Trophoblast cell (in vitro differentiated cells and primary cell): ENCODE results near the gene EOMES.

ENCODE experiments used
- DNase-seq, 2 donors: peaks; one replicate each; pipeline ENCODE4 v3.0.0-alpha.2; 2016
- H2AFZ ChIP-seq: 2 replicates; pipeline ENCODE4 v1.6.1; 2013; ENCODE audit warnings: low read length, moderate library complexity, mild to moderate bottlenecking; ENCODE audit not compliant: insufficient read depth, poor library complexity
- H2AK5ac ChIP-seq: 2 replicates; pipeline ENCODE4 v1.6.1; 2013; ENCODE audit warnings: mild to moderate bottlenecking, low read length
- H2BK120ac ChIP-seq: 2 replicates; pipeline ENCODE4 v1.6.1; 2013; ENCODE audit warnings: low read length, mild to moderate bottlenecking, moderate library complexity; ENCODE audit not compliant: insufficient read depth, poor library complexity
- H2BK12ac ChIP-seq: 2 replicates; pipeline ENCODE4 v1.6.1; 2013; ENCODE audit warnings: mild to moderate bottlenecking, low read length, moderate library complexity
- H2BK5ac ChIP-seq: 2 replicates; pipeline ENCODE4 v1.6.1; 2013; ENCODE audit warnings: low read length, low read depth, moderate library complexity, mild to moderate bottlenecking; ENCODE audit not compliant: poor library complexity
- H3K14ac ChIP-seq: 2 replicates; pipeline ENCODE4 v1.6.1; 2013; ENCODE audit warnings: mild to moderate bottlenecking, low read length
- H3K18ac ChIP-seq: 2 replicates; pipeline ENCODE4 v1.6.1; 2013; ENCODE audit warnings: mild to moderate bottlenecking, low read length
- H3K23ac ChIP-seq: 2 replicates; pipeline ENCODE4 v1.6.1; 2013; ENCODE audit warnings: low read length
- H3K27ac ChIP-seq: 2 replicates; pipeline ENCODE4 v1.5.1; 2013; ENCODE audit warnings: low read depth, mild to moderate bottlenecking, inconsistent platforms, low read length, moderate library complexity
- H3K27me3 ChIP-seq: 2 replicates; pipeline ENCODE4 v1.6.1; 2013; ENCODE audit warnings: inconsistent platforms, mild to moderate bottlenecking, low read length, moderate library complexity; ENCODE audit not compliant: insufficient read depth
- H3K36me3 ChIP-seq, 2 experiments: 1 replicate in 1 of 2; 2 replicates in 1 of 2; pipeline ENCODE4 v1.6.1; 2013; ENCODE audit warnings: low read length in 2 of 2, mild to moderate bottlenecking in 2 of 2, moderate library complexity in 1 of 2; ENCODE audit not compliant: insufficient read depth in 2 of 2, control insufficient read depth in 1 of 2
- H3K4ac ChIP-seq: 2 replicates; pipeline ENCODE4 v1.6.1; 2013; ENCODE audit warnings: low read depth, mild to moderate bottlenecking, low read length, moderate library complexity
- H3K4me1 ChIP-seq, 2 experiments: 1 replicate in 1 of 2; 2 replicates in 1 of 2; pipeline ENCODE4 v1.6.1; 2013; ENCODE audit warnings: low read length in 2 of 2, mild to moderate bottlenecking in 2 of 2, moderate library complexity in 1 of 2; ENCODE audit not compliant: insufficient read depth in 2 of 2, control insufficient read depth in 1 of 2
- H3K4me2 ChIP-seq: 2 replicates; pipeline ENCODE4 v1.6.1; 2013; ENCODE audit warnings: inconsistent platforms, mild to moderate bottlenecking, low read length, moderate library complexity
- H3K4me3 ChIP-seq: 2 replicates; pipeline ENCODE4 v1.5.1; 2013; ENCODE audit warnings: mild to moderate bottlenecking, low read depth, low read length, inconsistent platforms
- H3K79me1 ChIP-seq: one replicate; pipeline ENCODE4 v1.6.1; 2013; ENCODE audit warnings: low read length
- H3K79me2 ChIP-seq: 2 replicates; pipeline ENCODE4 v1.6.1; 2013; ENCODE audit warnings: low read length, mild to moderate bottlenecking; ENCODE audit not compliant: control insufficient read depth, insufficient read depth, poor library complexity
- H3K9ac ChIP-seq: 2 replicates; pipeline ENCODE4 v1.6.1; 2013; ENCODE audit warnings: mild to moderate bottlenecking, low read length
- H3K9me3 ChIP-seq: 2 replicates; pipeline ENCODE4 v1.6.1; 2013; ENCODE audit warnings: low read depth, mild to moderate bottlenecking, control low read depth, inconsistent platforms, low read length; ENCODE audit not compliant: insufficient read depth
- H4K12ac ChIP-seq: 2 replicates; pipeline ENCODE4 v1.6.1; 2013; ENCODE audit warnings: low read depth, mild to moderate bottlenecking, low read length, moderate library complexity
- H4K8ac ChIP-seq: 2 replicates; pipeline ENCODE4 v1.6.1; 2013; ENCODE audit warnings: low read depth, mild to moderate bottlenecking, low read length, moderate library complexity
- H4K91ac ChIP-seq: one replicate; pipeline ENCODE4 v1.6.1; 2013; ENCODE audit warnings: low read depth, mild to moderate bottlenecking, low read length, moderate library complexity
- WGBS: extraction: QIAGEN DNeasy Blood & Tissue Kit; methylation state at CpG from one replicate; pipeline ENCODE4 v1.1.7; 2013; ENCODE audit warnings: missing lambda C conversion rate; ENCODE audit not compliant: insufficient read length, insufficient coverage; ENCODE audit errors: extremely low coverage; 5-methylcytosine and 5-hydroxymethylcytosine counted together

The EOMES gene

DNA sequence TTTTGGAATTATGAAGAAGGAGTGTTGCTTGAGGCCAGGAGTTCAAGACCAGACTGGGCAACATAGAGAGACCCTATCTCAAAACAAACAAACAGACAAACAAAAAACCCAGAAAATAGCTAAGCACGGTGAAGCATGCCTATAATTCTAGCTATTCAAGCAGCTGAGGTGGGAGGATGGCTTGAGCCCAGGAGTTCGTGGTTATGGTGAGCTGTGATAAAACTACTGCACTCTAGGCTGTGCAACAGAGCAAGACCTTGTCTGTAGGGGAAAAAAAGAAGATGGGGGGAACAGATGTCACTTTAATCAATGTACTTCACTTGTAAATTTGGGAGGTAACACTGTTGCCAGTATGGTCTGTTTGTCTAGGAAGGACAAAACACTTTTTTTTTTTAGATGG is 18.7 kb upstream of the EOMES start:
- H2BK5ac ChIP-seq: no peak overlapping the region
- H3K79me2 ChIP-seq: no peaks in the 10 kb centered on the region
- no peak overlapping the region for H3K4me2 ChIP-seq
- no peaks in the 10 kb centered on the region for H3K36me3 ChIP-seq
- no CpG with 5 or more reads among the region's 2 CpGs for WGBS
- no peak overlapping the region for H2BK120ac ChIP-seq
- no peak for DNase-seq
- H4K12ac ChIP-seq: no peak overlapping the region
- H3K18ac ChIP-seq: no peak overlapping the region
- no peak overlapping the region for H2AFZ ChIP-seq
- no peak overlapping the region for H3K9ac ChIP-seq
- no peaks in the 10 kb centered on the region for H3K27me3 ChIP-seq
- H3K27ac ChIP-seq: no peak overlapping the region
- H3K23ac ChIP-seq: no peak overlapping the region
- H4K8ac ChIP-seq: no peak overlapping the region
- H3K14ac ChIP-seq: no peak overlapping the region
- H2AK5ac ChIP-seq: no peak overlapping the region
- H3K79me1 ChIP-seq: no peaks in the 10 kb centered on the region
- H3K4me1 ChIP-seq: no peaks in the 10 kb centered on the region
- no peak overlapping the region for H3K4ac ChIP-seq
- no peak overlapping the region for H2BK12ac ChIP-seq
- no peaks in the 10 kb centered on the region for H3K9me3 ChIP-seq
- no peak overlapping the region for H4K91ac ChIP-seq
- H3K4me3 ChIP-seq: no peak overlapping the region

DNA sequence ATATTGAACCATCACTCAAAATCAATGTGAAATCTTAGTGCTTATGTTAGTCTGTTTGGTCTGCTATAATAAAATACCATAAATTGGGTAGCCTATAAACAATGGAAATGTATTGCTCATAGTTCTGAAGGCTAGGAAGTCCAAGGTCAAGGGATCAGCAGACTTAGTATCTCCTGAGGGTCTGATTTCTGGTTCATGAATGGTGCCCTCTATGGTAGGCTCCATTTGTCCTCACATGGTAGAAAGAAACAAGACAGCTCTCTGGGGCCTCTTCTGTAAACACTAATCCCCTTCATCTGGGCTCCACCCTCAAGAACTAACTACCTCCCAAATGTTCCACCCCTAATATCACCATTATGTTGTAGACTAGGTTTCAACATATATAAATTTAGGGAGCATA is 15.0 kb upstream of the EOMES start:
- no peak overlapping the region for H2AFZ ChIP-seq
- H3K23ac ChIP-seq: no peak overlapping the region
- H3K79me1 ChIP-seq: no peaks in the 10 kb centered on the region
- no peaks in the 10 kb centered on the region for H3K27me3 ChIP-seq
- no peak overlapping the region for H3K4me2 ChIP-seq
- no peaks in the 10 kb centered on the region for H3K79me2 ChIP-seq
- no peak overlapping the region for H3K4me3 ChIP-seq
- H3K18ac ChIP-seq: no peak overlapping the region
- H3K9ac ChIP-seq: no peak overlapping the region
- H4K8ac ChIP-seq: no peak overlapping the region
- no peak overlapping the region for H2BK120ac ChIP-seq
- no peaks in the 10 kb centered on the region for H3K4me1 ChIP-seq
- no peak overlapping the region for H4K12ac ChIP-seq
- no peak overlapping the region for H2BK5ac ChIP-seq
- H3K4ac ChIP-seq: no peak overlapping the region
- no peak overlapping the region for H3K14ac ChIP-seq
- H2AK5ac ChIP-seq: no peak overlapping the region
- H2BK12ac ChIP-seq: no peak overlapping the region
- no peak for DNase-seq
- H3K36me3 ChIP-seq: no peaks in the 10 kb centered on the region
- H3K9me3 ChIP-seq: no peaks in the 10 kb centered on the region
- H4K91ac ChIP-seq: no peak overlapping the region
- H3K27ac ChIP-seq: no peak overlapping the region

DNA sequence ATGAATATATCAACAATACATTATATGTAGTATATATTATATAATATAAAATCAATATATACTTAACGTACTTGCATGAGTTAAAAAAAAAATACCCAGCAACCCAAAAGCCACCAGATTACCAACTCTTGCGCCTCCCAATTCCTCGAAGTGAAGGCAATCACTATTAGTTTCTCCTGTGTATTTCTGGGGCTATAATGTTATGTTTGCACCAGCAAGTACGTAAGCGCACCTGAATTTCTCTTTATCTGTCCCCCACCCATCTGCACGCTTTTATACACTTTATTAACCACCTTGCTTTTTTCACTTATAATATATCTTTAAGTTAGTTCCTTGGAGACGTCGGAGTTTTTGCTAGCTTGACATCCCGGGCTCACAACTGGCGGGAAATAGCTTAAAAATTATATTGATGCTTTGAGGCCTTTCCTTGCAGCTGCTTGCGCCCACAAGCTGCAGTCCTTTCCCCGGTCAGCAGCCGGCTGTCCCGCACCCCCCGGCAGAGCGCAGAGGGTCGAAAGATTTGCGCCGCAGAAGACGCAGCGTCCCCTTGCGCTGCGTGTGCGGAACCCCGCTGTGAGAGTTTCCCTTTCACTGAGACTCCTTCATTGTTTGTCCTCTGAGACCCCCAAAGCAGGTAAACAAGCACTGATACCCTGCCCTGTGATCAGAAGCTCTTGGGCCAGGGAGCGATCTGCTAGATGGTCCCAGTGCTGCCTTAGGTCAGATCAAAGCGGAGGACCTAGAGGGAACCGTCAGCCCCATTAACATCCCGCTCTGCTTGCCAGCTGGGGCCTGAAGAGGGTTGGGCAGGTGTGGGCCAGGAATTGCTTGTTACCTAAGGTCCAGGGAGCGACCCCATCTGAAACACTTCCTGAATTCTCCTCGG is 8.9 kb upstream of the EOMES start:
- no peak overlapping the region for H3K18ac ChIP-seq
- H2AK5ac ChIP-seq: no peak overlapping the region
- no peak for DNase-seq
- no peak overlapping the region for H4K12ac ChIP-seq
- no peak overlapping the region for H3K27ac ChIP-seq
- H3K27me3 ChIP-seq: peaks cover 48% of the 10 kb centered on the region
- H2AFZ ChIP-seq: no peak overlapping the region
- H3K4ac ChIP-seq: no peak overlapping the region
- no peak overlapping the region for H3K23ac ChIP-seq
- H4K91ac ChIP-seq: no peak overlapping the region
- no peaks in the 10 kb centered on the region for H3K79me1 ChIP-seq
- no peak overlapping the region for H3K9ac ChIP-seq
- H3K79me2 ChIP-seq: no peaks in the 10 kb centered on the region
- no peak overlapping the region for H2BK12ac ChIP-seq
- no peaks in the 10 kb centered on the region for H3K36me3 ChIP-seq
- no CpG with 5 or more reads among the region's 31 CpGs for WGBS
- no peak overlapping the region for H3K4me3 ChIP-seq
- no peak overlapping the region for H4K8ac ChIP-seq
- peaks cover 0 to 2% of the 10 kb centered on the region in 2 experiments for H3K4me1 ChIP-seq
- H2BK5ac ChIP-seq: no peak overlapping the region
- no peak overlapping the region for H2BK120ac ChIP-seq
- H3K9me3 ChIP-seq: peaks cover 2% of the 10 kb centered on the region
- no peak overlapping the region for H3K14ac ChIP-seq
- no peak overlapping the region for H3K4me2 ChIP-seq

DNA sequence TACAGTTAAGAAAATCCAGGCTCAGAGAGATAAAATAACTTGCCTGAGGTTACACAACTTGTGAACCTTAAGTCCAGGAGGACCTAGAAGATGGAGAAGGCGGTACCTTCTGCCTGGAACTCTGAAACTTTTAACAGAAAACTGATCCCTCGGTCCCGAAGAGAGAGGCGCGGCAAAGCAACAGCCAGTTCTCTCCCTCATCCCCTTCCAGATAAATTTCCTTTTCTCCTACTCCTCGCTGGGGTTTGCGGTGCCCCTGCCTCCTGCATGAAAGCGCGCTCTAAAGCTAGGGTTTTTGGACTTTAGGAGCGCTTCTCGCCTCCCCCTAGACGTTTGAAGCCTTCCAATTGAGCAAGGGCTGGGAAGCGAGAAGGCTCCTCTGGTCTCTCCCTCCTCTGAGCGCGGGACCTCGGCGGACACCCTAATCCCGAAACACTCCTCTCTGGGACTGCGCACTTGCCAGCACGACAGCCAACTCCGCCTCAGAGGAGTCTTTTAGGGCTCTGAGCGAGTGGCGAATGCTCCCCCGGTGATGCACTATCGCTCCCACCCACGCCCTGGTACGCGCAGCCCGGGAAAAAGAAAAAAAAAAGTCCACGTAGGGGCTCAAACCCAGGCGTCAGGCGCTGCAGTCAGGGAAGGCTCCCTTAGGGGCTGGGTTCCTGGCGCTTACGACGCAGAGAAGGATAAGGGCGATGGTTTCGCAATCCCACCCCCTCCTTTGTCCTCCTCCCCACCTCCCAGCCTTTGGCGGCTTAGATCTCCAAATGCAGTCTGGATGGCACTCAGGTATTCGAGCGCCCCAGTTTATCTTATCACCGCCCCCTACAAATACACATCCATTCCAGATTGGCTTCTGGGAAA is 7.9 kb upstream of the EOMES start:
- no peak overlapping the region for H3K14ac ChIP-seq
- H3K9ac ChIP-seq: no peak overlapping the region
- no peak overlapping the region for H2BK5ac ChIP-seq
- H3K27ac ChIP-seq: no peak overlapping the region
- H3K79me2 ChIP-seq: no peaks in the 10 kb centered on the region
- H4K91ac ChIP-seq: no peak overlapping the region
- no peak overlapping the region for H3K4me3 ChIP-seq
- H3K36me3 ChIP-seq: no peaks in the 10 kb centered on the region
- no peak overlapping the region for H2BK12ac ChIP-seq
- no peak overlapping the region for H4K12ac ChIP-seq
- H2BK120ac ChIP-seq: no peak overlapping the region
- WGBS: no CpG with 5 or more reads among the region's 41 CpGs
- no peak overlapping the region for H3K18ac ChIP-seq
- H2AK5ac ChIP-seq: no peak overlapping the region
- H3K27me3 ChIP-seq: peaks cover 55% of the 10 kb centered on the region
- peak overlapping the region; percentile 52 for H2AFZ ChIP-seq
- H3K4me2 ChIP-seq: peak overlapping the region; percentile 15
- no peaks in the 10 kb centered on the region for H3K79me1 ChIP-seq
- no peak overlapping the region for H3K4ac ChIP-seq
- H3K23ac ChIP-seq: no peak overlapping the region
- peaks cover 2% of the 10 kb centered on the region for H3K9me3 ChIP-seq
- no peak overlapping the region for H4K8ac ChIP-seq
- H3K4me1 ChIP-seq: peaks cover 0 to 2% of the 10 kb centered on the region in 2 experiments
- DNase-seq: no peak
